T follicular helper cell (primary cell): ENCODE data around the gene CLDN19.
"Not testable (repeated sequence)": the region's sequence is repeated elsewhere in the genome, so short reads cannot be mapped to it uniquely, and the experiment has no call there.

ENCODE experiments used
- DNase-seq: peaks from one replicate; pipeline ENCODE4 v3.0.0-alpha.2; 2020; ENCODE audit warnings: low read depth

The CLDN19 gene

GRCh38 chr1:42759114-42759513 lies 19.1 kb upstream of the CLDN19 start:
- no peak for DNase-seq

GRCh38 chr1:42758641-42759040 lies 18.6 kb upstream of the CLDN19 start:
- no peak for DNase-seq

GRCh38 chr1:42757892-42758275 lies 17.8 kb upstream of the CLDN19 start:
- no peak for DNase-seq

- DNase-seq = no peak
Measured at GRCh38 chr1:42756956-42757891, 17.2 kb upstream of the CLDN19 start.

GRCh38 chr1:42753070-42753469 lies 13.0 kb upstream of the CLDN19 start:
- DNase-seq = no peak

GRCh38 chr1:42752284-42752683 lies 12.2 kb upstream of the CLDN19 start:
- DNase-seq = no peak

- not testable (repeated sequence) for DNase-seq
Measured at GRCh38 chr1:42751511-42752070, 11.6 kb upstream of the CLDN19 start.

- no peak for DNase-seq
Measured at GRCh38 chr1:42750041-42750440, 10.0 kb upstream of the CLDN19 start.

GRCh38 chr1:42748461-42749410 lies 8.7 kb upstream of the CLDN19 start:
- no peak for DNase-seq

GRCh38 chr1:42748021-42748420 lies 8.0 kb upstream of the CLDN19 start:
- DNase-seq = no peak

GRCh38 chr1:42747125-42747524 lies 7.1 kb upstream of the CLDN19 start:
- peak; percentile 22 for DNase-seq

- no peak for DNase-seq
Measured at GRCh38 chr1:42746436-42747105, 6.5 kb upstream of the CLDN19 start.

GRCh38 chr1:42745851-42746250 lies 5.8 kb upstream of the CLDN19 start:
- no peak for DNase-seq

GRCh38 chr1:42744148-42744413 lies 4.0 kb upstream of the CLDN19 start:
- DNase-seq = no peak

- DNase-seq = no peak
Measured at GRCh38 chr1:42743317-42744147, 3.5 kb upstream of the CLDN19 start.

- DNase-seq = no peak
Measured at GRCh38 chr1:42742617-42743316, 2.7 kb upstream of the CLDN19 start.

GRCh38 chr1:42742141-42742540 lies 2.1 kb upstream of the CLDN19 start:
- no peak for DNase-seq

GRCh38 chr1:42741706-42742105 lies 1.7 kb upstream of the CLDN19 start:
- no peak for DNase-seq

GRCh38 chr1:42740851-42741580 lies 980 bp upstream of the CLDN19 start:
- no peak for DNase-seq
